ENCODE measurements around the gene ING4.

DNA sequence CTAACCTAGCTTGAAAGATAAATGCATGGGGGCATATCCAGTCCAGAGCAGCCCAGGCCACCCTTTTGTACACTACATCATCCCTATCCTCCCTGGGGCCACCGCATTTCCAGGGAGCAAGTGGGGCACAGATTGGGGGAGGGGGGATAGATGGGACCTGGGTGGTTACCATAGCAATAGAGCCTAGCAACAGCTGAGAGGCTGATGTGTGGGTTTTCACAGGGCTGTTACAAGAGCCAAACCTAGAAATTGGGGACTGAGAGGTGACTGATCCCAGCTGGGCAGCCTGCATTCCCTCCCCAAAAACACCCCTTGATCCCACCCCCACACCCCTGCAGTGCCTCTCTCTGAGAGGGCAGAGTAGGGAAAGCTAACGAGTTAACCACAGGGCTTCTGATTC lies 30.0 kb upstream of the ING4 start:
- TF ChIP-seq, protein P1, sequence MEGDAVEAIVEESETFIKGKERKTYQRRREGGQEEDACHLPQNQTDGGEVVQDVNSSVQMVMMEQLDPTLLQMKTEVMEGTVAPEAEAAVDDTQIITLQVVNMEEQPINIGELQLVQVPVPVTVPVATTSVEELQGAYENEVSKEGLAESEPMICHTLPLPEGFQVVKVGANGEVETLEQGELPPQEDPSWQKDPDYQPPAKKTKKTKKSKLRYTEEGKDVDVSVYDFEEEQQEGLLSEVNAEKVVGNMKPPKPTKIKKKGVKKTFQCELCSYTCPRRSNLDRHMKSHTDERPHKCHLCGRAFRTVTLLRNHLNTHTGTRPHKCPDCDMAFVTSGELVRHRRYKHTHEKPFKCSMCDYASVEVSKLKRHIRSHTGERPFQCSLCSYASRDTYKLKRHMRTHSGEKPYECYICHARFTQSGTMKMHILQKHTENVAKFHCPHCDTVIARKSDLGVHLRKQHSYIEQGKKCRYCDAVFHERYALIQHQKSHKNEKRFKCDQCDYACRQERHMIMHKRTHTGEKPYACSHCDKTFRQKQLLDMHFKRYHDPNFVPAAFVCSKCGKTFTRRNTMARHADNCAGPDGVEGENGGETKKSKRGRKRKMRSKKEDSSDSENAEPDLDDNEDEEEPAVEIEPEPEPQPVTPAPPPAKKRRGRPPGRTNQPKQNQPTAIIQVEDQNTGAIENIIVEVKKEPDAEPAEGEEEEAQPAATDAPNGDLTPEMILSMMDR (IDR thresholded peaks at IDR 0.05), result no peak
- no peak for TF ChIP-seq POLR2A (IDR thresholded peaks at IDR 0.05)
- TF ChIP-seq EP300 (IDR thresholded peaks at IDR 0.05), result no peak

Measured in stomach (tissue), 4 donors.